ENCODE results near the gene CHRDL1.

DNA sequence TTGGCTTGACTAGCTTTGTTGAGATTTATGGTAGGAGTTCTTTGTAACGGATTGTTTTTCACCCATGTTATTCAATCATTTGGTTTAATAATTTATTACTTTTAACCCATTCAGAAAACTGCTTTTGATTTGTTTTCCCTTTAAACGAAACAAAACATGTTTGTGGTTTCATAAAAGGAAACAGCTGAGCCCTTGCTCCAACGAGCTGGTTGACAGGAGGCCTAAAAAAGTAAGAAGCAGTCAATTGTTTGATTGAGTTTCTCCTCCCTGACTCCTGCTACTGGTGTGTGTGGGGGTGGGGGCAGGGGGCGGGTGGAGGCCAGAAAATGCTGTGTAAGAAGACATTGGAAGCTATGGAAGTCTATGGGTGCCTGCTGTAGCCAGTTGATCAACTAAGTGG lies 102.8 kb downstream of the CHRDL1 start:
- TF ChIP-seq, protein P1, sequence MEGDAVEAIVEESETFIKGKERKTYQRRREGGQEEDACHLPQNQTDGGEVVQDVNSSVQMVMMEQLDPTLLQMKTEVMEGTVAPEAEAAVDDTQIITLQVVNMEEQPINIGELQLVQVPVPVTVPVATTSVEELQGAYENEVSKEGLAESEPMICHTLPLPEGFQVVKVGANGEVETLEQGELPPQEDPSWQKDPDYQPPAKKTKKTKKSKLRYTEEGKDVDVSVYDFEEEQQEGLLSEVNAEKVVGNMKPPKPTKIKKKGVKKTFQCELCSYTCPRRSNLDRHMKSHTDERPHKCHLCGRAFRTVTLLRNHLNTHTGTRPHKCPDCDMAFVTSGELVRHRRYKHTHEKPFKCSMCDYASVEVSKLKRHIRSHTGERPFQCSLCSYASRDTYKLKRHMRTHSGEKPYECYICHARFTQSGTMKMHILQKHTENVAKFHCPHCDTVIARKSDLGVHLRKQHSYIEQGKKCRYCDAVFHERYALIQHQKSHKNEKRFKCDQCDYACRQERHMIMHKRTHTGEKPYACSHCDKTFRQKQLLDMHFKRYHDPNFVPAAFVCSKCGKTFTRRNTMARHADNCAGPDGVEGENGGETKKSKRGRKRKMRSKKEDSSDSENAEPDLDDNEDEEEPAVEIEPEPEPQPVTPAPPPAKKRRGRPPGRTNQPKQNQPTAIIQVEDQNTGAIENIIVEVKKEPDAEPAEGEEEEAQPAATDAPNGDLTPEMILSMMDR (conservative IDR thresholded peaks at IDR 0.05 in 1 of 2, IDR thresholded peaks at IDR 0.05 in 1 of 2; ENCODE audit: low read depth in 1 of 2, low read length in 2 of 2), result no peak
- TF ChIP-seq EZH2 (IDR thresholded peaks at IDR 0.05; ENCODE audit: low read length, missing control alignments), result no peak
